Measurements from ENCODE around the gene POMT2.

The POMT2 gene

GRCh38 chr14:77239412-77239811, 81.3 kb downstream of the POMT2 start:
- ATAC-seq = no peak
- TF ChIP-seq RARB (CRISPR knock-in tag; IDR thresholded peaks at IDR 0.05) = no peak
- no peak for TF ChIP-seq ZNF565 (CRISPR knock-in tag; conservative IDR thresholded peaks at IDR 0.05; ENCODE audit: low read depth)
- TF ChIP-seq ARNTL (CRISPR knock-in tag; IDR thresholded peaks at IDR 0.05; ENCODE audit: borderline replicate concordance, low read depth) = no peak
- no peak for TF ChIP-seq TOX (CRISPR knock-in tag; IDR thresholded peaks at IDR 0.05; ENCODE audit: borderline replicate concordance)
- TF ChIP-seq ISL1 (CRISPR knock-in tag; IDR thresholded peaks at IDR 0.05) = no peak
- no peak for TF ChIP-seq ZFP3 (CRISPR knock-in tag; IDR thresholded peaks at IDR 0.05)
- TF ChIP-seq ZNF8 (CRISPR knock-in tag; IDR thresholded peaks at IDR 0.05) = no peak
- no peak for TF ChIP-seq TCF4 (CRISPR knock-in tag; IDR thresholded peaks at IDR 0.05; ENCODE audit: borderline replicate concordance)
- TF ChIP-seq POU6F1 (CRISPR knock-in tag; IDR thresholded peaks at IDR 0.05; ENCODE audit: borderline replicate concordance, low read depth) = no peak
- no peak for TF ChIP-seq ESRRG (CRISPR knock-in tag; IDR thresholded peaks at IDR 0.05)
- TF ChIP-seq CSDC2 (CRISPR knock-in tag; IDR thresholded peaks at IDR 0.05) = no peak
- TF ChIP-seq BACH2 (CRISPR knock-in tag; IDR thresholded peaks at IDR 0.05; ENCODE audit: borderline replicate concordance) = no peak
- TF ChIP-seq ZFP30 (CRISPR knock-in tag; IDR thresholded peaks at IDR 0.05) = no peak
- no peak for TF ChIP-seq GLIS3 (CRISPR knock-in tag; IDR thresholded peaks at IDR 0.05)
- TF ChIP-seq CSRNP3 (CRISPR knock-in tag; IDR thresholded peaks at IDR 0.05) = no peak
- TF ChIP-seq PPARA (CRISPR knock-in tag; IDR thresholded peaks at IDR 0.05; ENCODE audit: borderline replicate concordance) = no peak
- TF ChIP-seq TSHZ2 (CRISPR knock-in tag; IDR thresholded peaks at IDR 0.05) = no peak
- no peak for TF ChIP-seq OSR1 (CRISPR knock-in tag; IDR thresholded peaks at IDR 0.05)
- no peak for TF ChIP-seq ZNF70 (CRISPR knock-in tag; IDR thresholded peaks at IDR 0.05)

GRCh38 chr14:77238996-77239395, 81.7 kb downstream of the POMT2 start:
- no peak for ATAC-seq

More at GRCh38 chr14:77238996-77239395, 81.7 kb downstream of the POMT2 start:
- TF ChIP-seq ISL1 (CRISPR knock-in tag; IDR thresholded peaks at IDR 0.05) (no peak), CSDC2 (CRISPR knock-in tag; IDR thresholded peaks at IDR 0.05) (no peak), OSR1 (CRISPR knock-in tag; IDR thresholded peaks at IDR 0.05) (no peak), PATZ1 (CRISPR knock-in tag; IDR thresholded peaks at IDR 0.05; ENCODE audit: borderline replicate concordance) (no peak), TOX (CRISPR knock-in tag; IDR thresholded peaks at IDR 0.05; ENCODE audit: borderline replicate concordance) (no peak), ARNTL (CRISPR knock-in tag; IDR thresholded peaks at IDR 0.05; ENCODE audit: borderline replicate concordance, low read depth) (no peak), CSRNP3 (CRISPR knock-in tag; IDR thresholded peaks at IDR 0.05) (no peak), SNAI2 (CRISPR knock-in tag; IDR thresholded peaks at IDR 0.05) (no peak), CREB5 (CRISPR knock-in tag; IDR thresholded peaks at IDR 0.05; ENCODE audit: low read depth) (no peak)

All from SK-N-SH treated with all-trans-retinoic acid at 6 μM for 48 hours (cell line).